EH (cell line): ENCODE measurements around the gene MAMDC2.
"Not testable (repeated sequence)": the region's sequence is repeated elsewhere in the genome, so short reads cannot be mapped to it uniquely, and the experiment has no call there.

Experiments
- DNase-seq: peaks from one replicate; pipeline ENCODE4 v3.0.0-alpha.2; 2015; ENCODE audit warnings: low read depth

MAMDC2 gene

GRCh38 chr9:70197216-70198044, 153.8 kb downstream of the MAMDC2 start:
- DNase-seq: no peak

DNA sequence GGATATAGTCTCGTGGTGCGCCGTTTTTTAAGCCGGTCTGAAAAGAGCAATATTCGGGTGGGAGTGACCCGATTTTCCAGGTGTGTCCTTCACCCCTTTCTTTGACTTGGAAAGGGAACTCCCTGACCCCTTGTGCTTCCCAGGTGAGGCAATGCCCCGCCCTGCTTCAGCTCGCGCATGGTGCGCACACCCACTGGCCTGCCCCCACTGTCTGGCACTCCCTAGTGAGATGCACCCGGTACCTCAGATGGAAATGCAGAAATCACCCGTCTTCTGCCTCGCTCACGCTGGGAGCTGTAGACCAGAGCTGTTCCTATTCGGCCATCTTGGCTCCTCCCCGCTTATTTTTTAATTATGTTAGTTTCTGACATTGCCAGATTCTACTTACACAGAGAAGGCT, 161.1 kb downstream of the MAMDC2 start:
- not testable (repeated sequence) for DNase-seq

GRCh38 chr9:70205366-70206020, 161.8 kb downstream of the MAMDC2 start:
- DNase-seq: no peak

GRCh38 chr9:70217029-70217428, 173.4 kb downstream of the MAMDC2 start:
- DNase-seq: no peak

GRCh38 chr9:70218767-70219166, 175.1 kb downstream of the MAMDC2 start:
- DNase-seq: peak; percentile 85

GRCh38 chr9:70220216-70220615, 176.6 kb downstream of the MAMDC2 start:
- DNase-seq: peak; percentile 91

DNA sequence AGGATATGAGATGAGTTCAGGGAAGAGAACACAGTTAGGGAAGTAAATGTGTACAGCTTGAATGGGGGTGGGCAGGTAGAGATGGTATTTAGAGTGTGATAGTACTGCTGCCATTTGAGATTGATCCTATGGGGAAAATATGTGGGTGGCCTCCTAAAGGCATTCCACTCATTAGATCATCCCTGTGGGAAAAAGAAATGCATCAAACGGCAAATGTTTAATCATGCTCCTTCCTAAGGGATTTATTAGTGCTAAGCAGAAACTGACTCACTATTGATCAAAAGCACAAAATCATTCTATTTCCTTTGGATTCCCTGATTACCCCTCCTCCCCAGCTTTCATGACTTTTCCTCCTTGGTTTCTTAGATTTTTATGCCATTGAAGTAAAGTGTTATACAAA, 178.7 kb downstream of the MAMDC2 start:
- DNase-seq: peak; percentile 48

DNA sequence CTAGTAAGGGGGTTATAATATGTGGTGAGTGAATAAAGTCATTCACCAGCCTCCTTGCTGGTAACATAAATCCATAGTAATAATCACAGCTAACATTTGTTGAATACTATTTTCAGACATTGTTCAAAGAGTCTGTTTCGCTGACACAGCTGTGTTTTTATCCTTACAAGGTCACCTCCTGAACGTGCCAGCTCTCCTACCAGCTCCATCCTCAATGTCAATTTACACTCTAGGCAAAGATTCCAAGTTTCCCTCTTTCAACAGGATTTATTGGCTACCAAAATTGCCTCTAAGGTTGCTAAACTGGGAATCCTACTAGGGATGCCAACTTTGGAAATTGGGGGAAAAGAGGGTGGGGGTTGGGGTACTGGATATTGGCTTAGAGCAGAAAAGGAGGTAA, 184.5 kb downstream of the MAMDC2 start:
- DNase-seq: no peak

DNA sequence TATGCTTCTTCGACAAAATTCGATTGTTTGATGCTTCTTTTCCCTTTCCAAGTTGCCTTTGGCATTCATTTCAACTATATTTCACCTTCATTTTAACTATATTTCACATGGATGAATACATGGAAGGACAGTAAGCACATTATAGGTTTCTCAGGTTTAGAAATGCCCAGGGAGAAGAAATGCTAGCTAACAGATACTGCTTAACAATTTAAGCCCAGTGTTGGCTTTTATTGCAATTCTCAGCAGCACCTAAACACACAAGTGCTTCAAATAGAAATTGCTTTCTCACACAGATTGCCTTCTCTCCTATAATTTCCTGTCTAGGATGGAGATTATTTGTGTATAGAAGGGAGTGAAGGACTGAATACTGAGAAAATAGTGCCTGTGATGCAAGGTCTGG, 185.0 kb downstream of the MAMDC2 start:
- no peak for DNase-seq

GRCh38 chr9:70229026-70229425, 185.4 kb downstream of the MAMDC2 start:
- DNase-seq: peak; percentile 7

DNA sequence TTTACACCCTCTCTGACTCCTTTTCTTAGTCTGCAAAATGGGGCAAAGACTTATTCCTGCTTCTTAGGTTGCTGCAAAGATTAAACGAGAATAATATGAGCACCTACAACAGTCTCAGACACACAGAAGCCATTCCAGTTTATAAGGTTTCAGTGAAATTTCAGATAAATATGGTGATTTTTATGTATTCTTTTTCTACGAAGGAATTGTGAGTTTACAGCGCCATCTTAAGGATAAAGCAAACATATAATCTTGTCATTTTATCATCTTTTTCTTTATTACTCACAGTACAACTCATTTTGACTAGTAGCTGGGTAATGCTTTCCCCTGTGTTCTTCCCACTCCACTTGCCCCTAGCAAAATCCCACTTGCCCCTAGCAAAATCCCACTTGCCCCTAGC, 185.9 kb downstream of the MAMDC2 start:
- DNase-seq: peak; percentile 61

- DNase-seq: no peak
Measured at GRCh38 chr9:70232476-70232875, 188.8 kb downstream of the MAMDC2 start.

DNA sequence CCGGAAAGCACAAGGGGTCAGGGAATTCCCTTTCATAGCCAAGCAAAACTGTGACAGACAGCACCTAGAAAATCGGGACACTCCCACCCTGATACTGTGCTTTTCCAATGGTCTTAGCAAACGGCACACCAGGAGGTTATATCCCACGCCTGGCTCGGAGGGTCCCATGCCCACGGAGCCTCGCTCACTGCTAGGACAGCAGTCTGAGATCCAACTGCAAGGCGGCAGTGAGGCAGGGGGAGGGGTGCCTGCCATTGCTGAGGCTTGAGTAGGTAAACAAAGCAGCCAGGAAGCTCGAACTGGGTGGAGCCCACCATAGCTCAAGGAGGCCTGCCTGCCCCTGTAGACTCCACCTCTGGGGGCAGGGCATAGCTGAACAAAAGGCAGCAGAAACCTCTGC, 190.6 kb downstream of the MAMDC2 start:
- not testable (repeated sequence) for DNase-seq

GRCh38 chr9:70245952-70246351, 202.3 kb downstream of the MAMDC2 start:
- DNase-seq: not testable (repeated sequence)

DNA sequence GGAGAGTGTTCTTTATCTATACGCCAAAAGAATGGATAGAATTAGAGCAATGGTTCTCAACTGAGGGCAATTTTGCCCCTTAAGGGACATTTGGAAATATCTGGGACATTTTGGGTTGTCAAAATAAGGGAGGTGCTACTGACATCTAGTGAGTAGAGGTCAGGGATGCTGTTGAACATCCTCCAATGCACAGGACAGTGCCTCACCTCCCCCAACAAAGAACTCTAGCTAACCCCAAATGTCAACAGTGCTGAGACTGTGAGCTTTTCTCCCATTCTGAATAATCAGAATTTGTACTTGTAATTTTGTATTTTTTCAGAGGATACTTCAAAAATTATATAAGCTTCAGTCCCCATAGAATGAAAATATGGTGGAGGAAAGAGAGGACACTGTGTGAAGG, 206.6 kb downstream of the MAMDC2 start:
- no peak for DNase-seq

DNA sequence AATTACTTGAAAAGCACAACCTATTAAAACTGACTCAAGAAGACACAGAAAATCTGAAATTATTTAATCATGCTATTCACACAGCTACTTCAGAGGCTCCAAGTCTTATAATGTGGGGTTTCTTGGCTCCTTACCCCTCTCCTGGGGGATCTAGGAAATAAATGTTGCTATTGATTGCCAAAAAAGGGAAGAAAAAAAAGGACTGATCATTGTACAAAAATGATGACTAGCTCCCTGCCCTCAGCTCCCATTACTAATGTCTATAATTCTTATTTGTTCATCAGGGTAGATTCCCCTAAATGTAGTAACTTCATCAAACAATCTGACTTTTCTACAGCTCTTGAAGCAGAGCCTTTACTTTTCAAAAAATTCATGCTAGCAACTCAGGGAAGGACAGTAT, 211.8 kb downstream of the MAMDC2 start:
- peak; percentile 53 for DNase-seq

GRCh38 chr9:70256123-70256551, 212.5 kb downstream of the MAMDC2 start:
- DNase-seq: peak; percentile 90

- DNase-seq: no peak
Measured at GRCh38 chr9:70257502-70257901, 213.9 kb downstream of the MAMDC2 start.

DNA sequence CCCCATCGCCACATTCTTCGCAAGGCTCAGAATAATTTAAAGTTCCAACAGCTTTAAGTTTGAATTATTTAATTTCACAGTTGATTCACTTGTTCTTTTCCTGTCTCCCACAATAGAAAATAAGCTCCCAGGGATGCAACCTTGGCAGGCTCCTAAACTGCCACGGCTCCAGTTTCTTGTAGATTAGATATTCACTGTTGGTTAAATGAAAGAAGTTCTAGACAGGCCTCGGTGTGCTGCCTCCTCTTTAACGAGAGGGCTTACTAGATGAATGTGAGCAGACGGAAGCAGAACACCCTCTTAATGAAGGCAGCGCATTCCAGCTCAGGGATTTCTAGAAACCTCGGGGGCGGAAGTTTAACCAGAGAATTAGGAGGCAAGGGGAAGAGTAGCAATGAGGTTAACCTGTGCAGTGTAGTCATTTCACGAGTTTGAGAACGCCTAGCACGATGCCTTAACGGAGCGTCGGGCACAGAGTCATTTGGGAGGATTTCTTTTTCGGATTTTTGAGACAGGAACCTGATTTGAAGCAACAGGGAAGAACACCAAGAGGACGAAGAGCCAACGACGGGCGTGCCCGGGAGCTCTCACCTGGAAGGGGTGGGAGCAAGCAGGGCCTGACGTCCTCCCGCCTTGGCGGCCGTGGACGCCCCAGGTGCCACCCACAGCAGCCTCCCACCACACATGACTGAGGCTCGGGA, 214.5 kb downstream of the MAMDC2 start:
- peak; percentile 82 for DNase-seq

DNA sequence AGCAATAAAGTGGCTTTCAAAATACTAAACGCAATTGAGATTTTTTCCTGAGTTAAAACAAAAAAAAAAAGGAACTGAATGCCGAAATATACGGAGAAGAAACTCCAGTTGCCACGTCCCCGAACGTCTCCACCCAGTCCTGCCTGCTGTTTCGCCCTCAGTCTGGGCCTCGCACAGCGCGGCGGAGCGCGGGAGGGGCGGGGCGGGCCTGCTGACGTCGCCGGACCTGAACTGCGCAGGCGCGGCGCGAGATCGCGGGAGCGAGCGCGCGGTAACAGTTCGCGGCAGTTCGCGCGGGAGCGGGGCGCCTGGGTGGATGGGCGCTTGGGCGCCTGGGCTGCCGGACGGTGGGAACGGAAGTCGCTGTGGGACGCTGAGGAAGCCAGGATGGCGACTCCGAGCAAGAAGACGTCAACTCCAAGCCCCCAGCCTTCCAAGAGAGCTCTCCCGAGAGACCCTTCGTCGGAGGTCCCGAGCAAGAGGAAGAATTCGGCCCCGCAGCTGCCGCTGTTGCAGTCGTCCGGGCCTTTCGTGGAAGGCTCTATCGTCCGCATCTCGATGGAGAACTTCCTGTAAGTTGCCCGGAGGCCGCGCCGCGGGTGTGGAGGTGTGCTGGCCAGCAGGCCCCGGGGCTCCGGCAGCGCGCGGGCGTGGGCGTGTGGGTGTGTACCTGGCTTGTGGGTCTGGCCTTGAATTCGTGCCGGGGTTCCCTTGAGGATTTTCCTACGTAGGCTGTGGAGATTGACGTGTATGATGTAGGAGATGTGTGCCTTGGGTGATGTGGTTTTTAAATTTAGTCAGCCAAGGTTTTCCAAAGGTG, 215.3 kb downstream of the MAMDC2 start, which contains the start of gene SMC5:
TSS of gene SMC5 (plus strand) at position 287 of the 820 bp plus-strand sequence. CDS start at position 388, 101 bp downstream.
- DNase-seq: peak; percentile 93

DNA sequence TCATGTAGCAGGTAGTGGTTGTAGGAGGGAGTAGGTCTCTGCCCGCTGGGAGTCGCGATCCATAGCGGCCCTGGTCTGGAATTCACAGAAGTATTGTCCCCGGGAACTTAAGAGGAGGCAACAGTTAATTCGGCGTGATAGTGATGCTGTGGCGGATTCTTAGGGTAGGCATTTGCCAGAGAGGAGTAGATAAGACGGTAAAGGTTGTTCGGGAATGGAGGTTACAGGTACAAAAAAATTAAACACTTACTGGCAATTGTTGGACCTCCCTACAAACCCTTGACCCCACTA, 215.8 kb downstream of the MAMDC2 start:
- no peak for DNase-seq

- no peak for DNase-seq
Measured at GRCh38 chr9:70260007-70260443, 216.4 kb downstream of the MAMDC2 start.
